Keratinocyte (primary cell): ENCODE results near the gene SELENOF.

Experiments used
- CTCF ChIP-seq, 3 experiments: IDR thresholded peaks in 1 of 3; conservative IDR thresholded peaks in 1 of 3; optimal IDR thresholded peaks in 1 of 3; 2 replicates in 2 of 3; 3 replicates in 1 of 3; pipeline versions ENCODE3 to v1.5.1; 2011; ENCODE audit warnings: low read length in 3 of 3, mild to moderate bottlenecking in 3 of 3, moderate library complexity in 2 of 3, control low read depth in 1 of 3, inconsistent platforms in 1 of 3; ENCODE audit not compliant: insufficient read depth in 2 of 3; ENCODE audit errors: extremely low read depth in 1 of 3
- EZH2 ChIP-seq: IDR thresholded peaks from one replicate; pipeline ENCODE4 v1.6.1; 2012; ENCODE audit warnings: inconsistent platforms, mild to moderate bottlenecking, low read length, moderate library complexity

- TF ChIP-seq CTCF (optimal IDR thresholded peaks at IDR 0.05 in 1 of 3, IDR thresholded peaks at IDR 0.05 in 1 of 3, conservative IDR thresholded peaks at IDR 0.05 in 1 of 3; ENCODE audit: extremely low read depth in 1 of 3, insufficient read depth in 2 of 3, low read length in 3 of 3): no peak
- TF ChIP-seq EZH2: no peak
Measured at GRCh38 chr1:86956221-86956620, 42.3 kb upstream of the SELENOF start.
